C4-2B (cell line): ENCODE measurements around the gene GMEB2.
A peak's percentile ranks its signal among the peaks of the same experiment; 100 is the strongest.
"Not testable (repeated sequence)": the region's sequence is repeated elsewhere in the genome, so short reads cannot be mapped to it uniquely, and the experiment has no call there.

ENCODE experiments used
- H3K27ac ChIP-seq: fragments of 450-650 bp; 2 replicates; pipeline ENCODE4 v1.5.1; 2017
- ZFX ChIP-seq: fragments of 450-650 bp; IDR thresholded peaks from 2 replicates; pipeline ENCODE4 v1.6.1; 2017
- TF ChIP-seq, protein P1 (sequence below): fragments of 450-650 bp; conservative IDR thresholded peaks from 2 replicates; pipeline ENCODE4 v1.5.1; 2017; ENCODE audit warnings: mild to moderate bottlenecking

GMEB2 gene

DNA sequence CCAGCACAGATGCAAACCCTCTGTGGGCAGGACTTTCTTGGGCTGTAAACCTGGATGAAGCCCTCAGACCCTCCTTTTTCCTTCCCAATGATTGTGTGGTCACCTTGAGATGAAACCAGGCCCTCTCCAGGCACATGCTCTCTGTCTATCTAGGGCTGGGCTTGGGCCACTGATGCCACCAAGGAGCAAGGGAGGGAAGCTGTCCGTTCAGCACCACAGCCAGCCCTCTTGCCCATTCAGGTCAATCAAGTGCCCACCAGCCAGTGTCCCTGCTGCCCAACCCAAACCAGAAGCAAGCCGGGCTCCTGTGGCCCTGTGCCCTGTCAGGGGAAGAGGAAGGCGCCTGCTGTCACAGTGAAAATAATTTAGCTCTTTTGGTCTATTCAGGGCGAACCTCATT, 18.3 kb upstream of the GMEB2 start:
- TF ChIP-seq, protein P1, sequence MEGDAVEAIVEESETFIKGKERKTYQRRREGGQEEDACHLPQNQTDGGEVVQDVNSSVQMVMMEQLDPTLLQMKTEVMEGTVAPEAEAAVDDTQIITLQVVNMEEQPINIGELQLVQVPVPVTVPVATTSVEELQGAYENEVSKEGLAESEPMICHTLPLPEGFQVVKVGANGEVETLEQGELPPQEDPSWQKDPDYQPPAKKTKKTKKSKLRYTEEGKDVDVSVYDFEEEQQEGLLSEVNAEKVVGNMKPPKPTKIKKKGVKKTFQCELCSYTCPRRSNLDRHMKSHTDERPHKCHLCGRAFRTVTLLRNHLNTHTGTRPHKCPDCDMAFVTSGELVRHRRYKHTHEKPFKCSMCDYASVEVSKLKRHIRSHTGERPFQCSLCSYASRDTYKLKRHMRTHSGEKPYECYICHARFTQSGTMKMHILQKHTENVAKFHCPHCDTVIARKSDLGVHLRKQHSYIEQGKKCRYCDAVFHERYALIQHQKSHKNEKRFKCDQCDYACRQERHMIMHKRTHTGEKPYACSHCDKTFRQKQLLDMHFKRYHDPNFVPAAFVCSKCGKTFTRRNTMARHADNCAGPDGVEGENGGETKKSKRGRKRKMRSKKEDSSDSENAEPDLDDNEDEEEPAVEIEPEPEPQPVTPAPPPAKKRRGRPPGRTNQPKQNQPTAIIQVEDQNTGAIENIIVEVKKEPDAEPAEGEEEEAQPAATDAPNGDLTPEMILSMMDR = no peak
- TF ChIP-seq ZFX = no peak
- H3K27ac ChIP-seq = no peak overlapping the region

DNA sequence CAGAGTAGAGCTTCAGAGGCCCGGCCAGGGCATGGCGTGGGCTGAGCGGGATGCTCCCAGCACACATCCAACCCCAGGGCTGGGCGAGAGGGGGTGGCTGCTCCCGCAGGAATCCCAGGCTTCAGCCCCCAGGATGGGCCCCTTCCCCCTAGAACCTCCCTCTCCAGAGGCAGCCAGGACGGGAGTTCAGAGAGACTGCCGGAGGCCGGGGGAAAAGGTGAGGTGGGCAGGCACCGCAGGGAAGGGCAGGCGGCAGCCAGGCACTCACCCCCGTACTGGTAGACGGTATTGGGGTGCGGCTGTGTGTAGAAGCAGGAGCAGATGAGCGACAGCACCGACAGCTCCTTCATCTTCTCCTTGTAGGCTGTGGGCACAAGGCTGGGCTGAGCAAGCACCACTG, 17.0 kb upstream of the GMEB2 start:
- no peak overlapping the region for H3K27ac ChIP-seq
- TF ChIP-seq, protein P1 = no peak
- TF ChIP-seq ZFX = no peak

DNA sequence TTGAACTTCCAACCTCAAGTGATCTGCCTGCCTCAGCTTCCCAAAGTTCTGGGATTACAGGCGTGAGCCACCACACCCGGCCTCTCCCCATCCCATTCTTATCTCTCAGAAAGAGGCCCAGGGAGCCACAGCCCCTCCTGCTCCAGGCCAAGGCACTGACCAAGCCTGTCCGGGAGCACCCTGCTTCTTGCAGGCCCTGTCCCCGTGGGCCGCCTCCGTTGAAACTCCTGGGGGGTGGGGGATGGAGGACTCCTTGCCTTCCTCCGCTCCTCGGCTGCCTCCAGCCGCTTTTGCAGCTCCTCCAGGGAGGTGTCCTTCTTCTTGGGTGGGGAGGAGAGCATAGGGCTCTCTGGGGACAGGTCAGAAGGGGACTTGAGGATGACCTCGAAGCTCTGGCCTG, 16.6 kb upstream of the GMEB2 start:
- no peak overlapping the region for H3K27ac ChIP-seq
- TF ChIP-seq, protein P1 = no peak
- no peak for TF ChIP-seq ZFX

DNA sequence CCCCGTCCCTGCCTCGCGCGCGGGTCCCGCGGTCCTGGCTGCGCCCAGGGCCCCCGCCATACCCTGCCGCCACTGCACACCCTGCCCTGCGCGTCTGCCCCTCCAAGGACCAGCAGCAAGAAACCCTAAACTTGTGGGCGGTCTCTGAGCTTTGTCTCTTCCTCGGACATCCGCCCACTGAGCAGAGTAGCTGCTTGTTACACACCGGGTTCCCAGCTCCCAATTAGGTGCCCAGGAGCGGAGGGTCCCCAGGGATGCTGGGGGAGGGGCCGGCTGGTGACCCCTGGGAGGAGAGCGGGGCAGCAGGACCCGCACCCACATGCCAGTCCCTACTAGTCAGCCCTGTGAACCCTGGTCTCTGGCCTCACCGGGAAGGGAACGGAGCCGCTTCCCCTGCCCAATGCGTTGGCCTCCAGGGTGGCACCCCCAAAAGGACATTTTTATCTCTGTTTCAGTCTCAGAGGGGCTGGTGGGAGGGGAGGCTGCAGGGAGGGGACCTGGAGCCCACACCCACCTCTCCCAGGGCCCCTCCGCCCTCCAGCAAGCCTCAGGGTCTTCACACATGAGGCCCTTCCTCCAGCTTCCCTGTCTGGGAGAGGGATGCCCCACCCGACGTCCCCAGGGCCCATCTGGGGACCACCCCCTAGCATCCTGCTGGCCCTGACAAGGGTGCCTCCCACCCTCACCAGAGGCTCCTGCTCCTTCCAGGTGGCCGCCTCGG, 15.8 kb upstream of the GMEB2 start:
- peak overlapping the region; percentile 87 for H3K27ac ChIP-seq
- TF ChIP-seq, protein P1 = no peak
- no peak; the same call in 1 of the 2 replicates for TF ChIP-seq ZFX

DNA sequence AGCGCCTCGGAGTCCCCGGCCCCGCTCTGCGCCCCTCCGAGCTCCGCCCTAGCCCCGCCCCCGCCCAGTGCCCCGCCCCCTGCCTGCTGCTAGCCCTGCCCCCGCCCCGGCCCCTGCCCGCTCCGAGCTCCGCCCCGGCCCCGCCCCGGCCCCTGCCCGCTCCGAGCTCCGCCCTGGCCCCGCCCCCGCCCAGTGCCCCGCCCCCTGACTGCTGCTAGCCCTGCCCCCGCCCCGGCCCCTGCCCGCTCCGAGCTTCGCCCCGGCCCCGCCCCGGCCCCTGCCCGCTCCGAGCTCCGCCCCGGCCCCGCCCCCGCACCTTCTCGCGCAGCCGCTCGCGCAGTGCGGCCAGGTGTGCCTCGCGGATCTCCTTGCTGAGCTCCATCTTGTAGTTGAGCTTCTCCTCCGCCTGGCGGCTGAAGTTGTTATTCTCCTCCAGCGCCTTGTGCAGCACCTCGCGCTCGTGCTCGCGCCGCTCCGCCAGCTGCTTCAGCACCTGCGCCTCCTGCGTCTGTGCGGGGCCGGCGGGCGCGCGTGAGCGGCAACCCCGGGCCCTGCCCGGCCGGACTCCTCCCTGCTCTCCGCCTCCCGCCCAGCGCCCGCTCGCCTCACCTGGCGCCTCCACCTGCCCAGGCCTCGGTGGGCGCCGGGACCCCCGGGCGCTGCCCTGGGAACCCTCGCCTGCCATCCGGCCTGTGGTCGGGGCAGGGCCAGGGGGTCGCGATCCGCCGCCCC, 15.1 kb upstream of the GMEB2 start:
- TF ChIP-seq, protein P1 = no peak; the same call in 1 of the 2 replicates
- peak; percentile 57; the same call in 1 of the 2 replicates for TF ChIP-seq ZFX
- peak overlapping the region; percentile 87 for H3K27ac ChIP-seq

DNA sequence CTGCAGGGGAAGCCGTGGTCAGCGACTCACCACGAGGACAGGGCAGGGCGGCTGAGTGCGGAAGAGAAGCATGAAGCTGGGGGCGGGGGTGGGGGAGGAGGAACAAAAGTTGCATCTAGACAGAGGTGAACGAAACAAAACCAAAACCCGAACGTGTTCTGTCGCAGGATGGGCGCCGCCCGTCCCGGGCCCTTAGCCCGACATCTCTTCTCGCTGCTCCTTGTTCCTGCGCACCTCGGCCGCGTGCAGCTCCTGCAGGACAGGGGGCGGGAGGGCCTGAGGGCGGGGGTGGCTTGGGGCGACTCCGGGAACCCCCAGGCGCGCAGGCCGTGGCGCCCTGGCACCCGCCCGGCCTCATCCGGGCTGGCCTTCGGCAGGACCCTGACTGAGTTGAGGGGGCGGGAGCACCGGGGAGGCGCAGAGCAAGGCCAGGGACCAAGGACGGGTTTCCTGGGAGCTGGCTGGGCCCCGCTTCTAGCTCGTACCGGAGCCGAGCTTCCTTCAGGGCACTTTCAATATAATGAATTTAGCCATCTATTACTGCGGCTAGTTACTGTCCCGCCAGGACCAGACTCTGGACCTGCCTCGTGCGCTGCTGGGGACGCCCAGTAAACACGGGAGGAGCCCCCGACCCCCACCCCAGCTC, 14.4 kb upstream of the GMEB2 start:
- no peak overlapping the region for H3K27ac ChIP-seq
- TF ChIP-seq, protein P1 = no peak
- no peak for TF ChIP-seq ZFX

DNA sequence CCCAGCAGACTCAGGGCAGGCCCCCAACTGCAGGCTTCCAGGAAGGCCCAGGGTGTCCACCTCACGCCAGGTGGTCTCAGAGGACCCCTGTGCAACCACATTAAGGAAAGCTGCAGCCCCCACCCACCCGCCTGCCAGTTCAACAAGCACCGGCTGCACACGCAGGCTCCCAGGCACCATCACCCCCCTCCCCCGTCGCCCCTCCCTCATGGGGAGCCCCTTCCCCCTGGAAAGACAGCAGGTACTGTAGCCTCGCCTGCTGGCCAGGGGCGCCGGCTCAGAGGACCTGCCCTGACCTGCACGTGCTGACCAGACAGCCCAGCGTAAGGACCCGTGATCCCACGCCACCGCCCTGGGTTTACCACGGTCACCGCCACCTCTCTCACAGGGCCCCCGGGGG, 13.8 kb upstream of the GMEB2 start:
- H3K27ac ChIP-seq = not testable (repeated sequence)
